ENCODE results near the gene MS4A15.

GRCh38 chr11:60772666-60773065, 16.0 kb downstream of the MS4A15 start:
- TF ChIP-seq CTCF (IDR thresholded peaks at IDR 0.05) (no peak), POLR2A (IDR thresholded peaks at IDR 0.05) (no peak), POLR2AphosphoS5 (IDR thresholded peaks at IDR 0.05) (no peak), EP300 (IDR thresholded peaks at IDR 0.05) (no peak)

Data from sigmoid colon (tissue), 4 donors.